ENCODE data around the gene LAPTM5.

DNA sequence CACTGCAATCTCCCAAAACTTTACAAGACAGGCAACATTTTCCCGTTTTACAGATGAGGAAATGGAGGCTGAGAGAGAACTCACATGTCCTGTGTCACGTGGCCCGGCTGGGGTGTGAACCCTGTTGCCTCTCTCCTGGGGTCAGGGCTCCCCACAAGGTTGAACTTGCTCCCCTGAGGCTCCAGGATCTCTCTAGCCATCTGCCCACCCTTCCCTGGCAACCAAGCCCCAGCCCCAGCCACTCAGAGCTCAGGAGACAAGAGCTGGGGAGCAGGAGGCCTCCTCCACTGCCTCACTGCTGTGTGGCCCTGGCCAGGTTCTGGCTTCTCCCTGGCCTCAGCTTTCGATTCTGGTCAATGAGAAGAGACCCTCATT, 11.8 kb downstream of the LAPTM5 start:
- TF ChIP-seq POLR2A (IDR thresholded peaks at IDR 0.05; ENCODE audit: low read depth, low read length) (no peak), POLR2AphosphoS5 (IDR thresholded peaks at IDR 0.05; ENCODE audit: low read depth, low read length) (no peak; the same call in none of the 2 replicates), TAF1 (IDR thresholded peaks at IDR 0.05; ENCODE audit: borderline replicate concordance, low read depth, low read length) (no peak)
